H1 (cell line): Measurements from ENCODE around the gene TOR1AIP1. TPM values are rescaled to one million over a fixed set of nuclear protein-coding genes. Genes with fewer than 3 reads are reported as not detected.

Source experiments
- CTCF ChIA-PET: fragments of 300-600 bp; sonication (Branson Sonifier 250); formaldehyde crosslinking; loops from one replicate; lab custom pipeline; 2021; ENCODE audit not compliant: partially characterized antibody; lab: Charles Lee
- POLR2A ChIA-PET: fragments of 300-600 bp; sonication (Branson Sonifier 250); formaldehyde crosslinking; loops from one replicate; lab custom pipeline; 2021; ENCODE audit warnings: inconsistent platforms; ENCODE audit not compliant: partially characterized antibody; lab: Charles Lee
- DNase-seq, 2 experiments: peaks; one replicate each; pipeline versions ENCODE4 v3.0.0 to v3.0.0-alpha.2; 2010 to 2022; ENCODE audit warnings: low spot score in 2 of 2, low read depth in 1 of 2, mixed read lengths in 1 of 2
- FAIRE-seq: peaks from 2 replicates; lab custom pipeline; 2011; peaks lifted over from hg19 to GRCh38; lab: Jason Lieb, UNC
- H2AFZ ChIP-seq: 2 replicates; pipeline ENCODE4 v1.8.1; 2012; ENCODE audit warnings: low read length, inconsistent platforms
- H2AK5ac ChIP-seq: 2 replicates; pipeline ENCODE4 v1.6.1; 2013; ENCODE audit warnings: low read depth, low read length
- H2BK120ac ChIP-seq: replicated peaks from 2 replicates; pipeline ENCODE3; 2013; ENCODE audit warnings: low read depth, low read length, inconsistent platforms
- H2BK12ac ChIP-seq: 2 replicates; pipeline ENCODE4 v1.6.1; 2013; ENCODE audit warnings: low read depth, low read length
- H2BK15ac ChIP-seq: 2 replicates; pipeline ENCODE4 v1.6.1; 2013; ENCODE audit warnings: low read length
- H2BK20ac ChIP-seq: 2 replicates; pipeline ENCODE4 v1.6.1; 2013; ENCODE audit warnings: low read length
- H2BK5ac ChIP-seq: 2 replicates; pipeline ENCODE4 v1.6.1; 2013; ENCODE audit warnings: low read depth, low read length
- H3K14ac ChIP-seq: 2 replicates; pipeline ENCODE4 v1.6.1; 2013; ENCODE audit warnings: inconsistent platforms; ENCODE audit not compliant: insufficient read length
- H3K18ac ChIP-seq: 2 replicates; pipeline ENCODE4 v1.6.1; 2013; ENCODE audit warnings: low read length; ENCODE audit errors: extremely low read depth
- H3K23ac ChIP-seq: 2 replicates; pipeline ENCODE4 v1.6.1; 2013; ENCODE audit warnings: inconsistent platforms; ENCODE audit not compliant: insufficient read length
- H3K23me2 ChIP-seq: 2 replicates; pipeline ENCODE4 v1.6.1; 2013; ENCODE audit warnings: low read depth, low read length
- H3K27ac ChIP-seq: 2 replicates; pipeline ENCODE4 v1.6.1; 2011; ENCODE audit warnings: low read depth, low read length, inconsistent platforms
- H3K27me3 ChIP-seq, 4 experiments: replicated peaks in 1 of 4; 1 replicate in 1 of 4; 2 replicates in 3 of 4; pipeline versions ENCODE4 v1.6.1 to v1.8.1; 2011 to 2013; ENCODE audit warnings: low read length in 3 of 4, mild to moderate bottlenecking in 3 of 4, inconsistent platforms in 2 of 4, mixed read lengths in 2 of 4, moderate library complexity in 1 of 4; ENCODE audit not compliant: control insufficient read depth in 3 of 4, insufficient read depth in 3 of 4; ENCODE audit errors: extremely low read depth in 1 of 4
- H3K36me3 ChIP-seq, 4 experiments: 2 replicates each; pipeline versions ENCODE4 v1.6.1 to v1.8.1; 2011 to 2013; ENCODE audit warnings: mild to moderate bottlenecking in 4 of 4, low read length in 3 of 4, moderate library complexity in 2 of 4, control low read depth in 1 of 4, inconsistent platforms in 1 of 4; ENCODE audit not compliant: insufficient read depth in 4 of 4, control insufficient read depth in 2 of 4
- H3K4ac ChIP-seq: replicated peaks from 2 replicates; pipeline ENCODE3; 2013; ENCODE audit warnings: low read length, low read depth, mixed read lengths, inconsistent platforms; ENCODE audit not compliant: insufficient read length
- H3K4me1 ChIP-seq, 4 experiments: replicated peaks in 1 of 4; 1 replicate in 1 of 4; 2 replicates in 3 of 4; pipeline versions ENCODE4 v1.6.1 to v1.8.1; 2011 to 2013; ENCODE audit warnings: low read length in 3 of 4, inconsistent platforms in 2 of 4, mixed read lengths in 1 of 4; ENCODE audit not compliant: insufficient read depth in 4 of 4, control insufficient read depth in 3 of 4
- H3K4me2 ChIP-seq, 2 experiments: 2 replicates each; pipeline versions ENCODE4 v1.6.1 to v1.8.1; 2011 to 2013; ENCODE audit warnings: low read depth in 2 of 2, low read length in 2 of 2, control low read depth in 1 of 2, inconsistent platforms in 1 of 2, mild to moderate bottlenecking in 1 of 2; ENCODE audit not compliant: insufficient read depth in 1 of 2
- H3K4me3 ChIP-seq, 4 experiments: fragments of 200-600, 300-600 bp in 1 of 4; sonication (generic), shearing (Covaris generic), sonication (Bioruptor Twin) in 1 of 4; 2 replicates each; pipeline versions ENCODE4 v1.5.1 to v1.8.1; 2011 to 2016; ENCODE audit warnings: low read length in 4 of 4, low read depth in 3 of 4, control low read depth in 2 of 4, inconsistent platforms in 2 of 4, mild to moderate bottlenecking in 2 of 4, mixed read lengths in 1 of 4, moderate library complexity in 1 of 4; ENCODE audit not compliant: insufficient read depth in 2 of 4; ENCODE audit errors: extremely low read depth in 1 of 4
- H3K56ac ChIP-seq: replicated peaks from 2 replicates; pipeline ENCODE3; 2013; ENCODE audit warnings: low read depth, mild to moderate bottlenecking, mixed read lengths, low read length, inconsistent platforms; ENCODE audit not compliant: insufficient read length
- H3K79me1 ChIP-seq: 2 replicates; pipeline ENCODE4 v1.6.1; 2013; ENCODE audit warnings: low read depth, low read length, control low read depth
- H3K79me2 ChIP-seq, 2 experiments: 2 replicates each; pipeline versions ENCODE4 v1.6.1 to v1.8.1; 2012 to 2013; ENCODE audit warnings: low read length in 2 of 2, mild to moderate bottlenecking in 2 of 2, inconsistent platforms in 1 of 2; ENCODE audit not compliant: insufficient read depth in 2 of 2, control insufficient read depth in 1 of 2
- H3K9ac ChIP-seq, 4 experiments: replicated peaks in 1 of 4; 1 replicate in 1 of 4; 2 replicates in 3 of 4; pipeline versions ENCODE4 v1.6.1 to v1.8.1; 2011 to 2013; ENCODE audit warnings: low read depth in 3 of 4, low read length in 3 of 4, control low read depth in 2 of 4, mild to moderate bottlenecking in 2 of 4, moderate library complexity in 2 of 4, inconsistent platforms in 1 of 4; ENCODE audit errors: extremely low read depth in 1 of 4
- H3K9me3 ChIP-seq, 2 experiments: 2 replicates each; pipeline versions ENCODE4 v1.6.1 to v1.8.1; 2012 to 2013; ENCODE audit warnings: mild to moderate bottlenecking in 2 of 2, moderate library complexity in 2 of 2, control low read depth in 1 of 2, inconsistent platforms in 1 of 2, low read depth in 1 of 2, low read length in 1 of 2, mixed read lengths in 1 of 2; ENCODE audit not compliant: insufficient read depth in 2 of 2
- H4K20me1 ChIP-seq, 2 experiments: replicated peaks in 1 of 2; 2 replicates each; pipeline versions ENCODE3 to v1.8.1; 2011 to 2013; ENCODE audit warnings: inconsistent platforms in 2 of 2, low read length in 2 of 2, mild to moderate bottlenecking in 1 of 2; ENCODE audit not compliant: insufficient read depth in 2 of 2, control insufficient read depth in 1 of 2
- H4K5ac ChIP-seq: 2 replicates; pipeline ENCODE4 v1.6.1; 2013; ENCODE audit warnings: low read length, low read depth, mixed read lengths, inconsistent platforms; ENCODE audit not compliant: insufficient read length
- H4K8ac ChIP-seq: 2 replicates; pipeline ENCODE4 v1.8.0; 2013; ENCODE audit warnings: mild to moderate bottlenecking, moderate library complexity, low read length, inconsistent platforms; ENCODE audit not compliant: insufficient read depth; ENCODE audit errors: extremely low read depth
- H4K91ac ChIP-seq: replicated peaks from 2 replicates; pipeline ENCODE3; 2013; ENCODE audit warnings: low read length, mixed read lengths, inconsistent platforms; ENCODE audit not compliant: insufficient read length
- BRCA1 ChIP-seq: IDR thresholded peaks from 2 replicates; pipeline ENCODE4 v1.6.1; 2012; ENCODE audit warnings: low read depth, low read length, improper control_type of control experiment
- CEBPB ChIP-seq: IDR thresholded peaks from 2 replicates; pipeline ENCODE4 v1.6.1; 2012; ENCODE audit warnings: low read depth, low read length
- CHD1 ChIP-seq: IDR thresholded peaks from 2 replicates; pipeline ENCODE4 v1.6.1; 2012; ENCODE audit warnings: low read depth, low read length, improper control_type of control experiment
- EZH2 ChIP-seq: fragments of 200-600 bp; sonication (generic); IDR thresholded peaks from 2 replicates; pipeline ENCODE4 v1.7.1; 2012; ENCODE audit warnings: low read depth, mild to moderate bottlenecking, moderate library complexity, low read length, inconsistent platforms; ENCODE audit not compliant: severe bottlenecking
- GABPA ChIP-seq: IDR thresholded peaks from 2 replicates; pipeline ENCODE4 v1.6.1; 2011; ENCODE audit warnings: mild to moderate bottlenecking, low read length, moderate library complexity, borderline replicate concordance; ENCODE audit not compliant: insufficient read depth
- JUN ChIP-seq: IDR thresholded peaks from 2 replicates; pipeline ENCODE4 v1.6.1; 2011; ENCODE audit warnings: low read depth, mild to moderate bottlenecking, improper control_type of control experiment, low read length
- POLR2AphosphoS5 ChIP-seq: IDR thresholded peaks from 2 replicates; pipeline ENCODE4 v1.6.1; 2011; ENCODE audit warnings: low read depth, low read length
- SRF ChIP-seq: IDR thresholded peaks from 2 replicates; pipeline ENCODE4 v1.6.1; 2011; ENCODE audit warnings: mild to moderate bottlenecking, low read depth, low read length, moderate library complexity
- TAF7 ChIP-seq: optimal IDR thresholded peaks from 2 replicates; pipeline ENCODE3; 2011; ENCODE audit warnings: low read depth, mild to moderate bottlenecking, inconsistent platforms, low read length, moderate library complexity, borderline replicate concordance
- TBP ChIP-seq: IDR thresholded peaks from 2 replicates; pipeline ENCODE4 v1.6.1; 2011; ENCODE audit warnings: low read depth, low read length, improper control_type of control experiment
- TCF12 ChIP-seq: IDR thresholded peaks from 2 replicates; pipeline ENCODE4 v1.6.1; 2011; ENCODE audit warnings: low read depth, mild to moderate bottlenecking, low read length
- YY1 ChIP-seq: IDR thresholded peaks from 2 replicates; pipeline ENCODE4 v1.6.1; 2011; ENCODE audit warnings: low read depth, mild to moderate bottlenecking, low read length
- WGBS, 2 experiments: shearing (Covaris generic) in 1 of 2; methylation state at CpG; one replicate each; pipeline versions ENCODE4 v1.1.6 to v1.1.7; 2013 to 2015; ENCODE audit warnings: low lambda C conversion rate in 2 of 2, mixed read lengths in 2 of 2, inconsistent platforms in 1 of 2, low coverage in 1 of 2, missing lambda C conversion rate in 1 of 2; ENCODE audit not compliant: insufficient replicate concordance in 2 of 2, insufficient coverage in 1 of 2, insufficient read length in 1 of 2; ENCODE audit errors: extremely low coverage in 1 of 2, missing lambda C conversion rate in 1 of 2; 5-methylcytosine and 5-hydroxymethylcytosine counted together
- polyA plus RNA-seq, 7 experiments: library from polyadenylated mRNA; depleted of rRNA in 3 of 7; stranded (reverse) in 5 of 7; unstranded in 2 of 7; fragments of >200 nt in 5 of 7; fragments of 200-250 nt in 2 of 7; gene quantifications; 1 replicate in 5 of 7; 2 replicates in 1 of 7; 4 replicates in 1 of 7; pipeline versions ENCODE4 v1.2.1 to v1.2.3, GENCODE V29; 2011 to 2013; ENCODE audit warnings: missing spikeins in 2 of 7, mixed read lengths in 2 of 7
- total RNA-seq: library from RNA; stranded (reverse); fragmentation: NEBNext Ultra II Directional; extraction: Animal tissue kit (Norgen Biotek cat#: 25700); gene quantifications from 2 replicates; pipeline ENCODE4 v1.2.1, GENCODE V29; 2021
- TF ChIP-seq, protein P1 (sequence below): IDR thresholded peaks from 2 replicates; pipeline ENCODE4 v1.6.1; 2011; ENCODE audit warnings: low read length, improper control_type of control experiment

TOR1AIP1 gene
- total and polyA plus RNA-seq, 2 of the 8 experiments (the other 6 are each of a cell fraction or from before 2014, with no cell fraction given) = 5.7 to 22.8 TPM

DNA sequence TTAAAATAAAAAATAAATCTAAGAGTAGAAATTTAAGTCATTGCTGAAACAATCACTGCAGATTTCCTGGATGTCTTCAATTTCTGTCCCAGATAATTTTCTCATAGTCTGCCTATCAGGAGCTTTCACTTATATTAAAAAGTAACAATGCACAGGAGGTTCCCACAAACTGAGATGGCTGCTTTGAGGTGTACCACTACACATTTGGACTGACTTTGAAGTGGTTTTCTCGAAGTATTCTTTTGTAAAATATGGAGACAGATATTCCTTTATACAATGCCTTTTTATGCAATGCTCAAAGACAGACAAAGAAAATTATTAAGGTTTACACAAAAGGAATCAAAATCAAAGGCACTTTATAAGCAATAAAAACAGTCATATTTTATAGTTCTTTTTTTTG is 29.0 kb upstream of the TOR1AIP1 start:
- Histone ChIP-seq H3K4me2 (no peak overlapping the region), H3K79me2 (no peaks in the 10 kb centered on the region), H4K5ac (no peak overlapping the region), H4K91ac (no peak overlapping the region), H2BK20ac (no peak overlapping the region), H2BK5ac (no peak overlapping the region), H3K4ac (no peak overlapping the region), H2AFZ (no peak overlapping the region), H3K23me2 (no peaks in the 10 kb centered on the region), H3K36me3 (peaks cover 2 to 35% (median 8%) of the 10 kb centered on the region in 4 experiments; a peak in 7 of 8 replicates), H3K18ac (no peak overlapping the region), H3K27ac (no peak overlapping the region), H3K4me1 (no peaks in the 10 kb centered on the region), H3K23ac (no peak overlapping the region), H3K56ac (no peak overlapping the region), H2BK12ac (no peak overlapping the region), H2BK15ac (no peak overlapping the region), H4K8ac (no peak overlapping the region), H3K27me3 (no peaks in the 10 kb centered on the region), H3K4me3 (no peak overlapping the region), H3K9me3 (no peaks in the 10 kb centered on the region), H2AK5ac (no peak overlapping the region), H4K20me1 (no peaks in the 10 kb centered on the region), H3K9ac (no peak overlapping the region), H3K79me1 (no peaks in the 10 kb centered on the region; the same call in 1 of the 2 replicates), H2BK120ac (no peak overlapping the region), H3K14ac (no peak overlapping the region)
- ChIA-PET CTCF (interaction anchor here (1.8 kb wide), 1 partner anchor 38 kb away, joined by 7 read pairs; no protein-coding TSS in a partner anchor), POLR2A (no interaction called here)
- no peak for FAIRE-seq
- no peak for DNase-seq
- WGBS, 2 experiments = 88% methylated on average over 1 of the region's 1 CpG; no CpG with 5 or more reads in 1 of the 2 experiments
- TF ChIP-seq TAF7 (no peak), SRF (no peak), BRCA1 (no peak), CHD1 (no peak), EZH2 (no peak), JUN (no peak), CEBPB (no peak), TBP (no peak), YY1 (no peak), GABPA (no peak), POLR2AphosphoS5 (no peak), TCF12 (no peak)
- TF ChIP-seq, protein P1, sequence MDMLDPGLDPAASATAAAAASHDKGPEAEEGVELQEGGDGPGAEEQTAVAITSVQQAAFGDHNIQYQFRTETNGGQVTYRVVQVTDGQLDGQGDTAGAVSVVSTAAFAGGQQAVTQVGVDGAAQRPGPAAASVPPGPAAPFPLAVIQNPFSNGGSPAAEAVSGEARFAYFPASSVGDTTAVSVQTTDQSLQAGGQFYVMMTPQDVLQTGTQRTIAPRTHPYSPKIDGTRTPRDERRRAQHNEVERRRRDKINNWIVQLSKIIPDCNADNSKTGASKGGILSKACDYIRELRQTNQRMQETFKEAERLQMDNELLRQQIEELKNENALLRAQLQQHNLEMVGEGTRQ = no peak
